GM12874 (cell line): ENCODE results near the gene LARGE1.

Experiments
- CTCF ChIP-seq: IDR thresholded peaks from 2 replicates; pipeline ENCODE4 v1.5.1; 2011; ENCODE audit warnings: low read depth, mild to moderate bottlenecking, control low read depth, low read length, moderate library complexity; ENCODE audit not compliant: insufficient read depth

Gene LARGE1

GRCh38 chr22:33680632-33681031, 239.6 kb downstream of the LARGE1 start:
- TF ChIP-seq CTCF, result no peak

- TF ChIP-seq CTCF, result no peak
Measured at GRCh38 chr22:33678523-33678922, 241.8 kb downstream of the LARGE1 start.

GRCh38 chr22:33677536-33677935, 242.7 kb downstream of the LARGE1 start:
- TF ChIP-seq CTCF, result no peak

- no peak for TF ChIP-seq CTCF
Measured at GRCh38 chr22:33674357-33674756, 245.9 kb downstream of the LARGE1 start.

GRCh38 chr22:33669746-33670145, 250.5 kb downstream of the LARGE1 start:
- no peak for TF ChIP-seq CTCF

- TF ChIP-seq CTCF, result no peak
Measured at GRCh38 chr22:33666961-33667619, 253.2 kb downstream of the LARGE1 start.

- TF ChIP-seq CTCF, result no peak
Measured at GRCh38 chr22:33666279-33666960, 253.9 kb downstream of the LARGE1 start.
